ENCODE results near the gene EPS15.

The EPS15 gene

GRCh38 chr1:51445351-51446090 lies 73.5 kb downstream of the EPS15 start:
- H3K4me3 ChIP-seq (ENCODE audit: low read depth, low read length): no peak overlapping the region
- TF ChIP-seq, protein P1, sequence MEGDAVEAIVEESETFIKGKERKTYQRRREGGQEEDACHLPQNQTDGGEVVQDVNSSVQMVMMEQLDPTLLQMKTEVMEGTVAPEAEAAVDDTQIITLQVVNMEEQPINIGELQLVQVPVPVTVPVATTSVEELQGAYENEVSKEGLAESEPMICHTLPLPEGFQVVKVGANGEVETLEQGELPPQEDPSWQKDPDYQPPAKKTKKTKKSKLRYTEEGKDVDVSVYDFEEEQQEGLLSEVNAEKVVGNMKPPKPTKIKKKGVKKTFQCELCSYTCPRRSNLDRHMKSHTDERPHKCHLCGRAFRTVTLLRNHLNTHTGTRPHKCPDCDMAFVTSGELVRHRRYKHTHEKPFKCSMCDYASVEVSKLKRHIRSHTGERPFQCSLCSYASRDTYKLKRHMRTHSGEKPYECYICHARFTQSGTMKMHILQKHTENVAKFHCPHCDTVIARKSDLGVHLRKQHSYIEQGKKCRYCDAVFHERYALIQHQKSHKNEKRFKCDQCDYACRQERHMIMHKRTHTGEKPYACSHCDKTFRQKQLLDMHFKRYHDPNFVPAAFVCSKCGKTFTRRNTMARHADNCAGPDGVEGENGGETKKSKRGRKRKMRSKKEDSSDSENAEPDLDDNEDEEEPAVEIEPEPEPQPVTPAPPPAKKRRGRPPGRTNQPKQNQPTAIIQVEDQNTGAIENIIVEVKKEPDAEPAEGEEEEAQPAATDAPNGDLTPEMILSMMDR (IDR thresholded peaks at IDR 0.05; ENCODE audit: borderline replicate concordance, insufficient read depth, low read depth, low read length): no peak

DNA sequence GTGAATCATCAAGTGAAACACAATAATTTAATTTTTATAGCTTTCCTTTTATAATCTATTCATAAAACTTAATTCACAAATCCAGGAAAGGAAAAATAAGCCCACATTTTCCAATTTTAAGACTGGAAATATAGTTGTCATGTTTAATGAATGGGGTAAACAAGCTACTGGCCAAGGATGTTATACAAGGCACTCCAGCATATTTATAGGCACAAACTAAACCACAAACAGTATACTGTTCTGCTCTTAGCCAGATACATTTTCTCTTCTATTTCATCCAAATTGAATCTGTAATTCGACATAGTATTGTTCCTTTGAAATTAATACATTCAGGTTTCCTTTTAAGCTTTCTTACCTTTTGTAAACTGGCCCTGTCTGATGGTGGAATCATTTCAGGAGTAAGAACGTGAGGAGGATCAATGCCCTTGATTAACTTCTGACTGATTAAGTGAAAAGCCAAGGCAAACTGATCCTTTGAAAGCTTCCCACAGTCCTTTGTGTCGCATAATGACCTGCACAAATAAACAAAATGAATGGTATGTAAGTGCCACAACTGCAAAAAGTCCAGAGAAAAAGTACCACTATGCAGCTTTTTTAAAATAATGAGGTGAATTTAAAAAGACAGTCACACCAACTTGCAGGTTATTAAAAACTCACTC lies 74.4 kb downstream of the EPS15 start:
- no peak overlapping the region for H3K4me3 ChIP-seq (ENCODE audit: low read depth, low read length)
- TF ChIP-seq, protein P1 (IDR thresholded peaks at IDR 0.05; ENCODE audit: borderline replicate concordance, insufficient read depth, low read depth, low read length): no peak

DNA sequence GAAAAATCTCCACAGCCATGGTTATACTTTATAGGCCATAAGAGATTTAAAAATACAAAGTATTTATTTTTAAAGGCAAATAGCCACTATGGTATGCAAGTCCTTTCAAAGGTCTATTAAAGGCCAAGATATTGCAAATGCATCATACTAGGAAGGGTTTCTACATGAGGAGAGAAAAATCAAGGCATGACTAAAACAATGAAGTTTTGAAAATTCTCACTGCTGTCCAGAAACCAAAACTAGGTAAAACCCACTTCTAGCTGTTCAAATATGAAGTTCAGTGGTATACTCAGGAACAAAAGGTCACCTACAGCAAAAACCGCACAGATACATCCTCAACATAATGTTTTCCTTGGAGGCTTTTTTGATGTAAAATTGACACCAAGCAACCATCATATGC lies 75.0 kb downstream of the EPS15 start:
- H3K4me3 ChIP-seq (ENCODE audit: low read depth, low read length): no peak overlapping the region
- TF ChIP-seq, protein P1 (IDR thresholded peaks at IDR 0.05; ENCODE audit: borderline replicate concordance, insufficient read depth, low read depth, low read length): no peak

DNA sequence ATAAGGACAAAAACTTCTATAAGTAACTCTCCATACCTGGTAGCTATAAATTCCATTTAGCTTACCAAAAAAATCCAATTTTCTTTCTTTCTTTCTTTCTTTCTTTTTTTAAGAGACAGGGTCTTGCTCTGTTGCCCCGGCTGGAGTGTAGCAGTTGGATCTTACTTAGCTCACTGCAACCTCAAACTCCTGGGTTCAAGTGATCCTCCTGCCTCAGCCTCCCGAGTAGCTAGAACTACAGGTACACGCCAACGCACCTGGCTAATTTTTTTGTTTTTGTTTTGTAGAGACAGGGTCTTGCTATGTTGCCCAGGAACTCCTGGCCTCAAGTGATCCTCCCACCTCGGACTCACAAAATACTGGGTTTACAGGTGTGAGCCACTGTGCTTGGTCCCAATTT lies 75.5 kb downstream of the EPS15 start:
- TF ChIP-seq, protein P1 (IDR thresholded peaks at IDR 0.05; ENCODE audit: borderline replicate concordance, insufficient read depth, low read depth, low read length): no peak

DNA sequence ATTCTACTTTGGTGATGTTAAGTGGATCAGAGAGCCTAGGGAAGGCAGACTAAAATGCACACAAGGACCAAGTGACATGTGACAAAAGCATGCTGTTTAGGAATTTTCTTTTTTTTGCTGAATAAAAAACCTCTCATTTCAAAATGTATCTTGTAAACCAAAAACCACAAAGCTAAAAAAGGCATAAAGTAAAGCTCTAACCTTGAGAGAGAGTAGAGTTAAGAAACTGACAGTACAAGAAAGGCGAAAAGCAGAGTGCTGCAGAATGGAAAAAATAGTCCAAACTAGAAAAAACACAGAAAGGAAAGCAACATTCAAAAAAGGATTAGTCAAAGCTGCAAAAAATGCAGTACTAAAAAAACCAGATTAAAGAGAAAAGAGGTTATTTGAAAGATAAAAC lies 76.5 kb downstream of the EPS15 start:
- TF ChIP-seq, protein P1 (IDR thresholded peaks at IDR 0.05; ENCODE audit: borderline replicate concordance, insufficient read depth, low read depth, low read length): no peak
- H3K4me3 ChIP-seq (ENCODE audit: low read depth, low read length): no peak overlapping the region

More for the DNA sequence above, 75.5 kb downstream of the EPS15 start:
- H3K4me3 ChIP-seq (ENCODE audit: low read depth, low read length): no peak overlapping the region

- no peak overlapping the region for H3K4me3 ChIP-seq (ENCODE audit: low read depth, low read length)
- TF ChIP-seq, protein P1 (IDR thresholded peaks at IDR 0.05; ENCODE audit: borderline replicate concordance, insufficient read depth, low read depth, low read length): no peak
Measured at GRCh38 chr1:51442198-51442597, 76.9 kb downstream of the EPS15 start.

DNA sequence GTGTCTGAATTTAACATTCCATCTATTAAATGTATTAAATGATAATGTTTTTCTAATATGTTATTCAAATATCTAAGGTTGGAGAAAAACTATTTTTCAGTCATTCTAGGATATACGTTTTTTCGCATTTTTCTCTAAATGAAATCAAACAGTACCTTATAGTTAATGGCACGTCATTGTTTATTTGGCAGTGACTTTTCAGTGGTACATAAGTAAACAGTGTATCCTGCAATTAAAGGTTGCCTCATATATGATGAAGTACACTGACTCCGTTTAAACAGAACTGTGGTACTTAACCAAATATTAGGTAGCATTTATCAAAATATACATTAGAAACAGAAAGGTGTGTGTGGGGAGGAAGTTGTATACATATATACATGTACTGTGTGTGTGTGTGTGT lies 79.2 kb downstream of the EPS15 start:
- H3K4me3 ChIP-seq (ENCODE audit: low read depth, low read length): no peak overlapping the region
- TF ChIP-seq, protein P1 (IDR thresholded peaks at IDR 0.05; ENCODE audit: borderline replicate concordance, insufficient read depth, low read depth, low read length): no peak

Data from GM12875 (cell line).